BE2C (cell line): ENCODE results near the gene HDAC4.

Source experiments
- DNase-seq: peaks from one replicate; pipeline ENCODE4 v3.0.0-alpha.2; 2020
- H3K27me3 ChIP-seq: fragments of 250-450 bp; sonication (Bioruptor Pico); 2 replicates; pipeline ENCODE4 v1.5.1; 2020; ENCODE audit warnings: mild to moderate bottlenecking
- H3K36me3 ChIP-seq: fragments of 250-450 bp; sonication (Bioruptor Pico); 2 replicates; pipeline ENCODE4 v1.5.1; 2020; ENCODE audit warnings: mild to moderate bottlenecking
- H3K4me1 ChIP-seq: fragments of 250-450 bp; sonication (Bioruptor Pico); 2 replicates; pipeline ENCODE4 v1.5.1; 2020
- H3K4me3 ChIP-seq: 2 replicates; pipeline ENCODE4 v1.5.1; 2011; ENCODE audit warnings: low read depth, low read length
- H3K9me3 ChIP-seq: fragments of 250-450 bp; sonication (Bioruptor Pico); 2 replicates; pipeline ENCODE4 v1.5.1; 2020
- TF ChIP-seq, protein P1 (sequence below): IDR thresholded peaks from 2 replicates; pipeline ENCODE4 v1.5.1; 2012; ENCODE audit warnings: mild to moderate bottlenecking, low read depth, low read length

The HDAC4 gene

DNA sequence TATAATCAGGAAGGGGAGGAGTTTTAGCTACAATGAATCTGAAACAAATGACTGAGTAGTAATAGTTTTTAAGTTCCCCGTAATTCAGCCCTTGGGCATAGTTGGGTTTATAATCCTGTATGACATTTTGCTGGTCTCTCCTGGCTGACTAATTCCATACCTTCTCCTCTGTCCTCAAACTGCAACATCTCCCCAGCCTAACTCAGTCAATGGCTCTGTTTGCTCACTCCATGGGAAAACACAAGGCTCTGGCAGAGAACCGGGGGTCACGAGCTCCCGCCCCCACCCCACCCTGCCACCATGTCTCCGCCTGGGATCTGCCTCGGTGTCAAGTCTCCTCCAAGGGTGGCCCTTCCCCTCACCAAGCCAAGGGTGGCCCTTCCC is 168.6 kb downstream of the HDAC4 start:
- DNase-seq = no peak
- no peak overlapping the region for H3K4me3 ChIP-seq
- no peaks in the 10 kb centered on the region for H3K27me3 ChIP-seq
- H3K9me3 ChIP-seq = no peaks in the 10 kb centered on the region
- TF ChIP-seq, protein P1, sequence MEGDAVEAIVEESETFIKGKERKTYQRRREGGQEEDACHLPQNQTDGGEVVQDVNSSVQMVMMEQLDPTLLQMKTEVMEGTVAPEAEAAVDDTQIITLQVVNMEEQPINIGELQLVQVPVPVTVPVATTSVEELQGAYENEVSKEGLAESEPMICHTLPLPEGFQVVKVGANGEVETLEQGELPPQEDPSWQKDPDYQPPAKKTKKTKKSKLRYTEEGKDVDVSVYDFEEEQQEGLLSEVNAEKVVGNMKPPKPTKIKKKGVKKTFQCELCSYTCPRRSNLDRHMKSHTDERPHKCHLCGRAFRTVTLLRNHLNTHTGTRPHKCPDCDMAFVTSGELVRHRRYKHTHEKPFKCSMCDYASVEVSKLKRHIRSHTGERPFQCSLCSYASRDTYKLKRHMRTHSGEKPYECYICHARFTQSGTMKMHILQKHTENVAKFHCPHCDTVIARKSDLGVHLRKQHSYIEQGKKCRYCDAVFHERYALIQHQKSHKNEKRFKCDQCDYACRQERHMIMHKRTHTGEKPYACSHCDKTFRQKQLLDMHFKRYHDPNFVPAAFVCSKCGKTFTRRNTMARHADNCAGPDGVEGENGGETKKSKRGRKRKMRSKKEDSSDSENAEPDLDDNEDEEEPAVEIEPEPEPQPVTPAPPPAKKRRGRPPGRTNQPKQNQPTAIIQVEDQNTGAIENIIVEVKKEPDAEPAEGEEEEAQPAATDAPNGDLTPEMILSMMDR = no peak
- H3K36me3 ChIP-seq = no peaks in the 10 kb centered on the region
- H3K4me1 ChIP-seq = peaks cover 20% of the 10 kb centered on the region

DNA sequence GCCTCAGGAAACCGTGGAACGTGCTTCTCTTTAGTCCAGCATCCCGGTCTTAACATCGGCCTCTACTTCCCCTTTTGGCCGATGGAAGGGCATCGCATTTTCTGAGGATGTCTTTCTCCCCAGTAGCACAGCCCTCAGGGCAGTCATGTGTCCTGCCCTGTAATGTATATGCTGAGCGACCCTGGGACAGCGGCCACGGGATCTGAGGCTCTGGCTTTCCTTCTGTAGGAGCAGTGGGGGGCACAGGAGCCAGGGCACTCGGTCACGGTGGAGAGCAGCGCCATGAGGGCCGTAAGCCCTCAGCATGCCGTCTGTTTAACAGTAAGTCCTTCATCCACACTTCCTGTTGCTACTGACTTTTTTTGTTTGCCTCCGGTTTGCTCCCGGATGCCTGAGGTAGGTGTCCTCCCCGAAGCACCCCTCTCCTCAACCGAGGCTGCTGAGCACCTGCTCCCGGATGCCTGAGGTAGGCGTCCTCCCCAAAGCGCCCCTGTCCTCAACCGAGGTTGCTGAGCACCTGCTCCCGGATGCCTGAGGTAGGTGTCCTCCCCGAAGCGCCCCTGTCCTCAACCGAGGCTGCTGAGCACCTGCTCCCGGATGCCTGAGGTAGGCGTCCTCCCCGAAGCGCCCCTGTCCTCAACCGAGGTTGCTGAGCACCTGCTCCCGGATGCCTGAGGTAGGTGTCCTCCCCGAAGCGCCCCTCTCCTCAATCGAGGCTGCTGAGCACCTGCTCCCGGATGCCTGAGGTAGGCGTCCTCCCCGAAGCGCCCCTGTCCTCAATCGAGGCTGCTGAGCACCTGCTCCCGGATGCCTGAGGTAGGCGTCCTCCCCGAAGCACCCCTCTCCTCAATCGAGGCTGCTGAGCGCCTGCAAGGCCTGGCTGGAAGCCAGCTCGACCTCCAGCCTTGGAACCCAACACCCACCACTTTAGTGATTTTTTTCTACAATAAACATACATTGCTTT is 169.3 kb downstream of the HDAC4 start:
- Histone ChIP-seq H3K4me1 (peaks cover 27% of the 10 kb centered on the region), H3K9me3 (no peaks in the 10 kb centered on the region), H3K27me3 (no peaks in the 10 kb centered on the region), H3K4me3 (no peak overlapping the region), H3K36me3 (no peaks in the 10 kb centered on the region)
- TF ChIP-seq, protein P1 = no peak
- no peak for DNase-seq

DNA sequence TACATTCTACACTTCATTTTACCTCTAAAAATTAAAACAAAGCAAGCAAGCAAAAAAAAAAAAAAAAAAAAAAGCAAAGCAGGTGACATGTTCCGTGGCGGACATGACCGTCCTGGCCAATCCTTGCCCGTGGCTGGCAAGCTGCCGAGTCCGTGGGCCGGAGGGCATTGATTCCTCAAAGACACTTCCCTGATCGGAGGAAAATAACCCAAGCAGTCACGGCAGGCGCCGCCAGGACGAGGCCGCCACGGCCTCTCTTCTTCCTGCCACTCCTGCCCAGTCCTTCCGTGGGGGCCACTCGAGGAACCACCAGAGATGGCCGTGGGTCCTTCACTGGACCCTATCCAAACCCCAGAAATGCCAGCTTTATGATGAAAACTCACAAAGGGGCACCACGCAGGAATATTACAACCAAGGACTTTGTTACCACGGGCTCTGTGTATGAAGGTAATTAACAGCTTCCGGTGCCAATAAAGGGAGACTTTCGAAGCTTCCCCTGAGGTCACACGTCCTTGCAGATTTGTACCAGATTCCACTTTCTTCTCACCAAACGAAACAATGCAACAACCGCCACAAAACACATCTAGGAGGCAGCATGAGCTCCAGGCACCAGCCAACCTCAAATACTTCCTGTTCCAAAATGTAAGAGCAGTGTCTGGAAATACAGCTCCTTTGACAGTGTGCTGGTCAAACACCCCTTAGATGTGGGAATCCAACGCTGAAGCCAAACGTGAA is 170.3 kb downstream of the HDAC4 start:
- H3K4me3 ChIP-seq = no peak overlapping the region
- peaks cover 35% of the 10 kb centered on the region for H3K4me1 ChIP-seq
- H3K9me3 ChIP-seq = no peaks in the 10 kb centered on the region
- TF ChIP-seq, protein P1 = no peak
- no peak for DNase-seq
- H3K36me3 ChIP-seq = no peaks in the 10 kb centered on the region
- no peaks in the 10 kb centered on the region for H3K27me3 ChIP-seq

DNA sequence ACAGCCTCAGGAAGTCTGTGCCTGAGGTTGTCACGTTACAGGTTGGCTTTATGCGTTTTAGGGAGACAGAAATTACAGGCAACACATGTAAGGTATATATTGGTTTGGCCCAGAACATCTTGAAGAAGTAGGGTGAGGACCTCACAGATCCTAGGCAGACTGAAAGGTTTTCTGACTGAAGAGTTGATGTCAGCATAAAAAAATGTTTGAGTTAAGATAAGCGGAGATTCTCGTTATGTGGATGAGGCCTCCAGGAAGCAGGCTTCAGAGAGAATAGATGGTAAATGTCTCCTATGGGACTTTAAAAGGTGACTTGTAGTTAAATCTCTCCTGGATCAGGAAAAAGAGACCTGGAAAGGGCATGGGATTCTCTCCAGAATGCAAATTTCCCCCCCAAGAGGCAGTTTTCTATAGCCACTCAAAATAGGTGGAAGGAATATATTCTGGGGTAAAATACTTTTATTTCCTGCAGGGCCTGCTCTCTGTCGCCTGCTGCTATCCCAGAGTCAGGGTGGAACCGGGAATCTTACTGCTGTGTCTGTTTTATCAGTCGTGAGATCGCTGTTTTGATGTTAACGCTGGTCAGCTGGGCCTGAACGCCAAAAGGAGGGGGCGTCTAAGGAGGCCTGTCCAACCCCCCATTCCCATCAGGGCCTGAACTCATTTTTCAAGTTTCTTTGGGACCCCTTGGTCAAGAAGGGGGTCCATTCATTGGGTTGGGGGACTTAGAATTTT is 171.1 kb downstream of the HDAC4 start:
- Histone ChIP-seq H3K27me3 (no peaks in the 10 kb centered on the region), H3K4me1 (peaks cover 35% of the 10 kb centered on the region), H3K36me3 (no peaks in the 10 kb centered on the region), H3K9me3 (no peaks in the 10 kb centered on the region), H3K4me3 (no peak overlapping the region)
- DNase-seq = no peak
- TF ChIP-seq, protein P1 = no peak

DNA sequence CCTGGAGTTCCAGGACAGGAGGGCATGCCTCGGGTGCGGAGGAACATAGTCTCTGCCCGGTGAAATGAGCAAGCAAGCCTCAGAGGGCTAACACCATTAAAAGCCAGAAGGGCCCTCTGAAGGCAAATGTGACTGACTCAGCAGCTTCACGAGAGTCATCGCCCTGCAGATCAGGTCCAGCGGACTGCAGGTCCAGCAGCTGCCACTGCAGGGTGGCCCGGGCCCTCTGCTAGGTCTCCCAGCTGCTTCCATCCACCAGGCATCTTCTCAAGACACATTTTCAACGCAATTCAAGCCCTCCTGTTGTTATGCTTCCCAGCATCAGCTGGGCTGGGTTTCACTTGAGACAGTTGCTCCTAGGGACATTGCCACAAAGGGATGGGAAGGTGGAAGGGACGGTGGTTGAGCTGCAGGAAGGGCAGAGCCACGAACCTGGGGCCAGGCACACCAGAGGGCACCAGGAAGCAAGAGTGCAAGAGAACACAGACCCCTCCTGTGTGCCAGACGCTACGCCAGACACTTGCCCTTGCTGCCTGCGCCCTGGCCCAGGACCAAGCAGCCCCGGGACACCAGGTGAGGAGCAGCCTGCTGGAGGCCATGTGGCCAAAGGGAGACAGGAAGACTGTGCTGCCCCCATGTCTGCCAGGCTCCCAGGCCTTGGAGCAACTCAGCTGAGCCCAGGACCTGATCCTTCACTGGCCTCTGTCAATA is 173.0 kb downstream of the HDAC4 start:
- Histone ChIP-seq H3K4me3 (0 out of 2 replicates have a peak overlapping the region, but pooled peaks have one; percentile 15), H3K36me3 (no peaks in the 10 kb centered on the region), H3K9me3 (no peaks in the 10 kb centered on the region), H3K27me3 (no peaks in the 10 kb centered on the region), H3K4me1 (peaks cover 35% of the 10 kb centered on the region)
- peak; percentile 93 for DNase-seq
- TF ChIP-seq, protein P1 = no peak
